Stimulated activated CD8-positive, alpha-beta memory T cell treated with anti-CD3 and anti-CD28 coated beads, Interleukin-4, amount 100 ng/mL, for 4 hours (primary cell): ENCODE measurements around the gene GOSR2.
A peak's percentile ranks its signal among the peaks of the same experiment; 100 is the strongest.

Experiments used
- DNase-seq, 2 donors: peaks; one replicate each; pipeline ENCODE4 v3.0.0-alpha.2; 2020; ENCODE audit warnings: low read depth in 2 of 2, low spot score in 1 of 2

Gene GOSR2

DNA sequence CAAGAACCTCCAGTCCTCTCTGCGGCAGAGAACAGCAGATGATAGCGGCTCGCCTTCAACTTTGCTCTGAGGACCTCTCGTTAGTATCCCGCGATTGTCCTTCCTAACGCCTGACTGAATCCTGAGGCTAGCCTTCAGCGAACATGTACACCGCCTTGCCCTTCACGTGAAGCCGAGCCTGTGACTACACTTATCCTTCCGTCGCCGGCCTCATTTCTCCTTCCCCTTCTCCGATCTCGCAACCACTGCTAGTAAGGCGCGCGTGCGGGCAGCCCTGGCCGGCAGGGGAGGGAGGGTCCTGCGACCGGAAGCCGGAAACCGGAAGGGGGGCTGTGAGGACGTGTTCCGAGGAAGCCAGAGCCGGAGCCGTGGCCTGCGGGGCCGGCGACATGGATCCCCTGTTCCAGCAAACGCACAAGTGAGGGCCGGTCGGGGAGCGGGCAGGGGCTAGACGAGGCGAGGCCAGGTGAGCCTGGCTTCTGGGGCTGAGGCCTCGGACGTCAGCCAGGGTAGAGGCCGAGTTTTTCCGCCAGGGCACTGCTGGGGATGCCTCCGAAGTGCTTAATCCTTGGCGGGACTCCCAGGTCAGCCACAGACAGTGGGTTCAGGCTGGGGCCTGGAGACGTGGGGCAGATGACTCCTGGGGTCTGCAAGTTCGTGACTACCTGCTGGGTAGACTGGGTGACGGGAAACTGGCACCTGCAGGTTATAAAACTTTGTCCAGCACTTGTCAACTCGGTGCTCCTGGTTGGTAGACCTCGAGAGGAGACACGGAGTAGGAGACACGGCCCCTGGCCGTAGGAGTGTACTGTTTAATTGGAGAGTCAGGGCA lies at the start of gene GOSR2:
TSS of gene GOSR2 (plus strand) at position 357 of the 832 bp plus-strand sequence. CDS start at position 390, 33 bp downstream.
- DNase-seq = peak; percentile 74 to 82

DNA sequence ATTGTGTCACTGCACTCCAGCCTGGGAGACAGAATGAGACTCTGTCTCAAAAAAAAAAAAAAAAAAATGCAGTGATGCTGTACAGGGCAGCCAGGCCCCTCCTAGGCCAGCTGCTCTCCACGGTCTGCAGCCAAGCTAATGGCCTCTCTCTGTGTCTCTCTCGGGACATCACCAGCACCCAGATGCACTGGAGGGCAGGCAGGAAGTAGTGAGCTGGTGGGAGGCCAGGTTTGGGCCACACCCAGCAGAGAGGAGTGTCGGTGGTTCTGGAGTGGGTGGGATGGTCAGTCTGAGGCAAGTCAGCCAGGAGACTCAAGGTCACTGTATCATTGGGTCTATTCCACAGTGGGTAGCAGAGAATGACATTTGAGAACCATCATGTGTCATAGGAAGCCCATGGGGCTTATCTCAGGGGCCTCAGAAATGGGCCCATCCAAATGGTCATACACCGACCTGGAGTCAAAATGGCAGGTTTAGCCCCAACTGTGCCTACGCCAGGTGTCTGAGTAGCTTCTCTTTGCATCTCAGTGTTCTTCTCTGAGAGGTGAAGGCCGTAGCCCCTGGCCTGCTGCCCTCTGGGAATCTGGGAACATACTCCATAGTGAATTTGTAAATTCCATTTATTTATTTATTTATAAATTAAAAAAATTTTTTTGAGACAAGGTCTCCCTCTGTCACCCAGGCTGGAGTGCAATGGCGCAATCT lies 48.9 kb upstream of the GOSR2 start:
- DNase-seq = no peak

DNA sequence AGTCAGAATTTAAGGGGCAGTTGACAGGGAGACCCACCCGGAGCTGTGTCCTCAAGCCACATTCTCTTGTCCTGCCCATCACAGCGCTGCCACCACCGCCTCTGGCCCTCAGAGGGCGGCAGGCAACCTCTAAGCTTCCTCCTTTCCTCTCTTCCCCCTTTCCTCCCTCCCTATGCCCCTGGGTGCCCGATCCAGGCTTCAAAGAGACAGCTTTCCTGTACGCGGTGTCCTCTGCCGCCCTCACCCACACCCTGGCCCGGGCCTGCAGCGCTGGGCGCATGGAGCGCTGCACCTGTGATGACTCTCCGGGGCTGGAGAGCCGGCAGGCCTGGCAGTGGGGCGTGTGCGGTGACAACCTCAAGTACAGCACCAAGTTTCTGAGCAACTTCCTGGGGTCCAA lies 48.1 kb upstream of the GOSR2 start:
- no peak for DNase-seq

DNA sequence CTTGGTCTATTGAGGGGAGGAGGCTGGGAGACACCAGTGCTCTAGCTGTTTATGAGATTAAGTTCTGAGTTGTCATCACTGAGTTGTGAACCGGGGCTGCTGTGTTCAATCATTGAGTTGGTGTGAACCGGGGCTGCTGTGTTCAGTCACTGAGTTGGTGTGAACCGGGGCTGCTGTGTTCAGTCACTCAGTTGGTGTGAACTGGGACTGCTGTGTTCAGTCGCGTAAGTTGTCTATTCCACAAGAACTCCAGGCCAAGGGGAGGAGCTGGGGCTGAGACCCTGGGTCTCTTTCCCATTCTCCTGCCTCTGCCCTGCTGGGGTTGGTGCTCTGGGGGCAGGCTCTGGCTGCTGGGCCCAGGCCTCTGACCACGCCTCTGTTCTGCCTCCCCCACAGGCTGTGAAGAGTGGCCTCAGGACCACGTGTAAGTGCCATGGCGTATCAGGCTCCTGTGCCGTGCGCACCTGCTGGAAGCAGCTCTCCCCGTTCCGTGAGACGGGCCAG lies 47.1 kb upstream of the GOSR2 start:
- DNase-seq = no peak

DNA sequence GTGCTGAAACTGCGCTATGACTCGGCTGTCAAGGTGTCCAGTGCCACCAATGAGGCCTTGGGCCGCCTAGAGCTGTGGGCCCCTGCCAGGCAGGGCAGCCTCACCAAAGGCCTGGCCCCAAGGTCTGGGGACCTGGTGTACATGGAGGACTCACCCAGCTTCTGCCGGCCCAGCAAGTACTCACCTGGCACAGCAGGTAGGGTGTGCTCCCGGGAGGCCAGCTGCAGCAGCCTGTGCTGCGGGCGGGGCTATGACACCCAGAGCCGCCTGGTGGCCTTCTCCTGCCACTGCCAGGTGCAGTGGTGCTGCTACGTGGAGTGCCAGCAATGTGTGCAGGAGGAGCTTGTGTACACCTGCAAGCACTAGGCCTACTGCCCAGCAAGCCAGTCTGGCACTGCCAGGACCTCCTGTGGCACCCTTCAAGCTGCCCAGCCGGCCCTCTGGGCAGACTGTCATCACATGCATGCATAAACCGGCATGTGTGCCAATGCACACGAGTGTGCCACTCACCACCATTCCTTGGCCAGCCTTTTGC lies 46.5 kb upstream of the GOSR2 start:
- no peak for DNase-seq

DNA sequence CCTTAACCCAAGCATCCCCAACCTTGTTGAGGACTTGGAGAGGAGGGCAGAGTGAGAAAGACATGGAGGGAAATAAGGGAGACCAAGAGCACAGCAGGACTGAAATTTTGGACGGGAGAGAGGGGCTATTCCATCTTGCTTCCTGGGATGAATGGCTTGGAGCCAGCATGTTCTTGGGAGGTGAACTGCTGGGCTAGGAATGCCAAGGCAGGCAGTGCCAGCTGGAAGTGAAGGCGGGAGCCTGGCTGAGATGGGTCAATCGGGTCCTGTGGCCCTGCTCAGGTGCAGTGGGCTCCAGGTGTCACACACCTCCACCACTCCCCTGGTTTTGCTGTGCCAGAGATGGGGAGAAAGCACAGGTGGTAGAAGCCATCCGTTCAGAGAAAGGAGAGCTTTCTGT lies 46.0 kb upstream of the GOSR2 start:
- DNase-seq = no peak

DNA sequence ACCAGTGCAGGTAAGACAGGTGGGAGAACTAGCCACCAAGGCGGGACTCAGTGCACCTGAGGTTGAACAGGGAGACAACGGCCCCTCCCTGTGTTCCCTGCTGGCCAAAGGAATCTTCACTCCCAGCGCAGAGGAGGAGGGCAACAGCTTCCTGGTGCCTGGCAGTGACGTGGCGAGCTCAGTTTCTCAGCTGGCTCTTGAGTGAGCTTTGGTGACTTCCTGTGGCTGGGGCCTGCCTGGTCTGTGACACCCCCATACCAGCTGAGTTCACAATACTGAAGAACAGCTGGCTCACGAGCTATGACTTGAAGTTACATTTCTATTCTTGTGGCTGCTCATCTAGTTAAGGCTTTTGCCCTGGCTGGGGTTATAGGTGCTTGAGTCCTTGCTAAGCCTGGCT lies 45.5 kb upstream of the GOSR2 start:
- DNase-seq = no peak

DNA sequence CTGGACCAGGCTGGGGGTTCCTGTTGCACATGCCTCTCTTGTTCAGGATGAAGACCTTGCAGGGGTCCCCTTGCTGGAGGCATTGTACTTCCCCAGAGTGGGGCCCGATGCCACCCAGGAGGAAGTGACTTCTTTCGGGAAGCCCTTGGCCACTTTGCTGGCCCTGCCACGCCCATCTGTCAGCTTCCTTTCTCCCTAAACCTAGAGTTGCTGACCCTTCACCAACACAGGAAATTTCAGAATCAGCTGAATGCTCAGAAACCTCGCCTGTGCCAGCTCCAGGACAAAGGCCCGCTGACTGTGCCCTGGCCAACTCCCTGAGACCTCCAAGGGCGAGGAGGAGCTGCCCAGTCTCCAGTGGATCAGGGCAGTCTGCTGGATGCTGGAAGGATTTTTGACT lies 44.9 kb upstream of the GOSR2 start:
- DNase-seq = no peak

DNA sequence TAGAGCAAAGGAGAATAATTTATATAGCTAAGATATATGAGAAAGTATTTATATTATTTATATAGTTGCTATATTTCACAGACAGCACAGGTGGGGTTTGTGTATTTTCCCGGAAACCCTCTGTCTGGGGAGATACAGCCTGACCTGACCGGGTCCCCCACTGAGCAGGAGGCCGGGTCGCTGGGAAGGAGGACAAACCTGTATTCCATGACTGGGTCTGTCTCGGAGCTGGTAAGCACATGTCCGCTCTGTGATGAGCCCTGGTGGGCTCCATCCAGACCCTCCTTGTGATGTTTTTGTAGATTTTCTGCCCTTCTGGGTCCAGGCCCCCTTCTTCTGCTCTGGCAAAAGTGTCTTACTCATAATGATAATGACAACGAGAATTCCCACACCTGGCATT lies 43.9 kb upstream of the GOSR2 start:
- no peak for DNase-seq

DNA sequence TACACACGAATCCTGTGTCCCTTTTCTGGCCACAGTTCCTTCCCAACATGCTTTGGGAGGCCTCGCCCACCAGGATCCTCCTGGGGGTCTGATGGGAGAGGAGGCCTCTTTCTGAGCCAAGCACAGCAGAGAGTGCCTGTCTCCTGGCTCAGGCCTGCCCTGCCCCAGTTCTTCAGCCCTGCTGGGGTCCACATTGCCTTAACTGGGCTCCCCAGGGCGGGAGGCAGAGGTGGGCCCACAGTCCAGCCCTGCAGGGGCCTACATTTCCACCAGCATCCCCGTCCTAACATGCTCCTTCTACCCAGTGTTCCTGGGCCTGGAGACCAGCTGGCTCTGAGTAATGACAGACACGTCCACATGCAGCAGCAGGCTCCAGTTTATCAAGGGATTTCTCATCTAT lies 41.9 kb upstream of the GOSR2 start:
- DNase-seq = no peak

DNA sequence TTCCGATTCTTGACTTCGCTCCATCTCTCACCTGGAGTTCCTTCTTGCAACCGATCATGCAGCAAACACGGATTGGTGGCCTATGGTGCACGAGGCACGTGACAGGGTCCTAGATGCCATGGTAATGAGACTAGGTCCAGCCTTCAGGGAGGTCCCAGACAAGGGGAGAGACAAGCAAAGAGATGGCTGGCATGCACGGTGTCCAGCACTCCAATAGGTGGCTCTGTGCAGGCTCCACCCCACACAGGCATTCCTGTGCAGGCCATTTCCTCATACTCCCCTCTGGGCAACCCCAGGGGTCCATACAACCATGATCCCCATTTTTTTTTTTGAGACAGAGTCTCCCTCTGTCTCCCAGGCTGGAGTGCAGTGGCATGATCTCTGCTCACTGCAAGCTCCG lies 40.3 kb upstream of the GOSR2 start:
- DNase-seq = no peak

DNA sequence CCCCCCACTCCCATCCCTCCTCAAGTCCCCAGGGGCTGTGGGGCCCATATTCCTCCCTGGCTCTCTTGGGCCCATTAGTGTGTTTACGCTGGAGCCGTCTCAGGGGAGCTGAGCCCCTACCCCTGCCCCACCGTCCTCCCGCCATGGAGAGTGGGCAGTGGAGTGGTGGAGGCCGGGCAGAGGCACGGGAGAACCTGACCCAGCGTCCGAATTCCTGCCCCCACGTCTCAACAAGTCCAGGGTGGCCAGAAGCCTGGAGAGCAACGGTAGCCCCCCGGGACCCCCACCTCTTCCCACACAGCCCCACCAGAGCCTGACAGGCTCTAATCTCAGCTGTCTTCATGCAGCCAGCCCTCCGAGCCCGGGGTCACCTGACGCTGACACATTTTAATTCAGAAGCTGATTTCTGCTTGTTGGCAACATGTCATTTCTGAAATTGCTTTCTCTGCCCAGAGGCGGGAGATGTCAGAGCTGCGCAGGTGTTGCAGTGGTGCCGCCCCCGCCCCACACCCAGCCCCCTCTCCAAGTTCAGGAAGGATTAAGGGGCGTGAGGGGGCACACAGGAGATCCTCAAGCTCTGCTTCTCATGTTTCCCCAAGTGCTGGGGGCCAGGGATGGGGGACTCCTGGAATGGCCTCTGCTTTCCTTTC lies 39.0 kb upstream of the GOSR2 start:
- no peak for DNase-seq

DNA sequence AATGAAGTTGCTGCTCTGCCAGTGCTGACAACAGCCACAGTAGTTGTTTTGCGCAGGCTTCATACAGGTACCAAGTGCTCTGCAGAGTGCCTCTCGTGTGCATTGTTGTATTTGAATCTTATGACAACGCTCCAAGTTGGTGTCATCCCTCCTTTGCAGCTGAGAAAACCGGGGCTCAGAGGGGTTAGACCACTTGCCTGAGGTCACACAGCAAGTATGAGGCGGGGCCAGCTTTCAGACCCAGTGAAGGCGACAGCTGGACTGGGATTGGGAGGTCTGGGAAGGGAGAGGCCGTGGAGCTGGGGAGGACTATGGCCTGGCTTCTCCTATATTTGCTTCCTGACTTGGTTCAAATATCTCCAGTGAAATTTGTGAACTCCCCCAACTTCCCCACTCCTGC lies 38.4 kb upstream of the GOSR2 start:
- no peak for DNase-seq

DNA sequence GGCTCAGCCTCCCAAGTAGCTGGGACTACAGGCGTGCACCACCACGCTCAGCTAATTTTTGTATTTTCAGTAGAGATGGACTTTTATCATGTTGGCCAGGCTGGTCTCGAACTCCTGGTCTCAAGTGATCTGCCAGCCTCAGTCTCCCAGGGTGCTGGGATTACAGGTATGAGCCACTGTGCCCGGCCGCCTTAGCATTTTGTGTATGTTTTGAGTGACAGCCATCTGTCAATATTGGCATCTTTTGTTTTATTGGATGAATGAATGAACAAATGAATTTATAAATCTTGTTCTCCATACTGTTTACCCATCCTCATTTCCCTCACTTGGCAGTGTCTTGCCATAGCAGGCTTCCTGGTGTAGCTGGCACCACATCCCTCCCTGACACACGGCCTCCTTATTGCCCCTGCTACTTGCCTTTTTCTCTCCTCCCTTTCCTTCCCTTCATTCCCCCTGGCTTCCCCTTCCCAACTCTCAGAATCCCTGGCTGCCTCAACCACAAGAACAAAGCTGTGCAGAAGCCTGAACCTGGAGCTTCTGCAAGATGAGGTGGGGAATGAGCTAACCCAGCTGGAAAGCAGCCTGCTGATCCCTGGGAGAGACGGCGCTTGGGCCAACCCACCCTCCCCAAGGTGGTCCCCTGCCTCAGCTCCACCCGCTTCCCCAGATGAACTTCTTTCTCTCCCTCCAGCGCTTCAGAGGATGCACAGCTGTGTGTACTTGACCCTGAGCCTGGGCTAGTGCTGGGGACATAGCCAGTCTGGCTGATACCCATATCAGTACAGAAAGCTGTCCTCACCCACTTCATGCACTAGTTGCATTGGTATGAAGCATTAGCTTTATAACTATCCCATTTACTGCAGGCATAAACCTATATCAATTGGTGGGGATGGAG lies 37.3 kb upstream of the GOSR2 start:
- no peak for DNase-seq

DNA sequence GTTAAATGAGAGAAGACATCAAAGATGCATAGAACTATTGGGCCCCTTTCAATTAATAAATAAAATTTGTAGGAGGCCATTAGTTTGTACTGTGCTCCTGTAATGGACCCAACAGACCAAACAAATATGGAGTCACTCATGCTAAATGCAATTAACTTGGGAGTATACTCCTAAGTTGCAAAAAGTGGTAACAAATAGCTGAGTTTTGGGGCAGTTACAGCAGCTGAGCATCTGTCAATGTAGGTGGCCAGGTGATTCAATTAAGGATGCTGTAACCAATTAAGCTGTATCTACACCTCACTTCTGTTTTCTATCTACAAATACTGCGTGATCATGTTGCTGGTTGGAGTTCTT lies 36.7 kb upstream of the GOSR2 start:
- DNase-seq = no peak

DNA sequence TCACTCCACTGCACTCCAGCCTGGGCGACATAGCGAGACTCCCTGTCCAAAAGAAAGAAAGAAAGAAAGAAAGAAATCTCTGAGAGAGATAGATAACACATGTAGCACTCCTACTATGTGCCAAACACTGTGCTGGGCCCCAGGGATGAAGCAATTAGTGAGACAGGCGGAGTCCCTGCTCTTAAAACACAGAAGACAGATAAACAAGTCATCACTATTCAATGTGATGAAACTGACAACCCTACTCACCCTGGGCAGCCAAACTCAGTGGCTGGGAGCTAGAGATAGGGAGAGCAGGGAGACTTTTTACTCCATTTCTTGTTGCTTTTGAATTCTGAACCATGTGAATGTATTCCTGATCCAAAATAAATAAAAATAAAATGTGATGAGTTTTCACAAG lies 35.2 kb upstream of the GOSR2 start:
- no peak for DNase-seq

DNA sequence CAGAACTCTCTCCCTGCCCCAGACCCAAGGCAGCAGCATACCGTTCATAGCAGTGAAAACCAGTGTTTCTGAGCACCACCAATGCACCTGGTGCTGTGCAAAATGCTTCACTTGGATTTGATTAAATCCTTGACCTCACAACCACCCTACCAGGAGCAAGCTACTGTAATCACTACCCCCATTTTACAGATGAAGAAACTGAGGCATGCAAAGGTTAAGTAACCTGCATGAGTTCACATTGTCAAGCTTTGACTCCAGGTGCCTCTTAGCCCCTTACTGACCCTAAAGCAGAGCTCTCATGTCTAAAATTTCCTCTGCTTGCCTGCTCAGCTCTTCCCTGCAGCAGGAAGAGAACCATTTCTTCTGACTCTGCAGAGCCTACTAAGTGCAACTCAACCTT lies 34.2 kb upstream of the GOSR2 start:
- DNase-seq = no peak

DNA sequence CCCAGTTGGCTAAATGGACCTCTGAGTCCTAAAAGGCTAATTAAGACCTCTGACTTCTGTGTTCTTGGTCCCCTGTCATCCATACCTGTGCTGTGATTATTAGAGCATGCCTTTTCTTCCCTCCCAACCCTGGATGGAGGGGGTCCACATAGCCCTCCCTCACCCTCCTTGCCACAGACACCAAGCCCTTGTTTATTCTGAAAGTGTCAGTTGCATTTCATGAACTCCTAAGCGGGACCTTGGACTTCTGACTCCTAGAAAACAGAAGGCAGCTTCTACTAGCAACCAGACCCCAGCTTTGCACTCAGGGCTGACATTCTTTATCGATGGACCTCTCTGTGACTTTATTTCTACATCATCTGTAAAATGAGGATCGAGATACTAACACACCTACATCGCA lies 33.4 kb upstream of the GOSR2 start:
- DNase-seq = no peak

DNA sequence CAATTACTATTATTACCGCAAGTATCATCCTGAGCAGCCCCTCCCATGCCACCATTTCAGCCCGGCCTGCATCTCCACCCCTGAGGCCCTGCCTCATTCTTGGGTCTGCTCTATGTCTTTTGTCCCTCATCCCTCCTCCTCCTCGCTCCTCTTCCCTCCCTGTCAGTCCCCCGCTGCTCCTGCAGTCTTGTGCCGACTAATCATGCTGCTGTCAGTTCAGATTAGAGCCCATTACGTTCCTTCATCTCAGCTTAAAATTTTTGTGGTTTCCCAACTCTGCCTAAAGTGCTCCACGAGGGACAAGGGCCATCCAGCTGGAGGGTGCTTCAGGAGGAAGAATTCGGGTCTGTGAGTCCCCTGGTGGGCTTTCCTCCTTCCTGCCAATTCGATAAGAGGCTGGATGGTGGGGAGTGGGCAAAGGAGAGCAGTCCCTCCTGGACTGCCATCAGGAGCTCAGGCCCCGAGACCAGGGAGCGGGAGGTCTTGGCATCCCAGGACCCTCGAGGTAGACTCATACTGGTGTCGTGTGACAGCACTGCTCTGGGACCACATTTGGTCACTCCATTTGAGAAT lies 32.9 kb upstream of the GOSR2 start:
- no peak for DNase-seq

DNA sequence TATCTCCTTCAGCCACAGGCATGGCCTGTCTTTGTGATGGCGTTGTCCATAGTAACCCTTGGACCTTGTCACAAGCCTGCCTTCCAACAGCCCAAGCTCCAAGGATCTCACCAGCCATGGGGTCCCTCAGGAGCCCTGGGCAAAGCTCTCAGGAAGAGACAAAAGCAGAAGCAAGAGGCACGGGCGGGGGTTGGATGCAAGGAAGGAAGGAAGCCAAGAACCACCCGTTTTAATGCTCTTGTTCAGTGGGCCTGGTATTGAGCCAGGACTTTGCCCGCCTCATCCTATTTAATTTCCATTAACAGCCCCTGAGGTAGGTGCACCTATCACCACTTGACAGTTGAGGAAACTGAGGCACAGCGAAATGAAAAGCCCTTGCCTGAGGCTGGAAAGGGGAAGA lies 32.3 kb upstream of the GOSR2 start:
- no peak for DNase-seq
